Stimulated activated CD8-positive, alpha-beta memory T cell treated with anti-CD3 and anti-CD28 coated beads, Interleukin-12 subunit alpha, Interleukin-12 subunit beta, amount 100 ng/mL, for 24 hours (primary cell): Measurements from ENCODE around the gene TMEM272.

ENCODE experiments used
- DNase-seq: peaks from one replicate; pipeline ENCODE4 v3.0.0-alpha.2; 2020; ENCODE audit errors: extremely low read depth

The TMEM272 gene

GRCh38 chr13:51849145-51850101 lies 4.4 kb upstream of the TMEM272 start:
- DNase-seq = no peak

- no peak for DNase-seq
These were observed 3.7 kb upstream of the TMEM272 start for GRCh38 chr13:51848674-51849073.

- DNase-seq = no peak
These were observed 1.8 kb upstream of the TMEM272 start for GRCh38 chr13:51846756-51847155.

- no peak for DNase-seq
These were observed 769 bp upstream of the TMEM272 start for GRCh38 chr13:51845574-51846318.

GRCh38 chr13:51843529-51843928 lies 1.4 kb downstream of the TMEM272 start:
- no peak for DNase-seq

GRCh38 chr13:51841732-51842131 lies 3.2 kb downstream of the TMEM272 start:
- no peak for DNase-seq

- no peak for DNase-seq
These were observed 4.1 kb downstream of the TMEM272 start for GRCh38 chr13:51840917-51841316.

GRCh38 chr13:51839711-51840540 lies 5.1 kb downstream of the TMEM272 start:
- no peak for DNase-seq

- DNase-seq = no peak
These were observed 6.6 kb downstream of the TMEM272 start for GRCh38 chr13:51838240-51838846.

- DNase-seq = no peak
These were observed 8.0 kb downstream of the TMEM272 start for GRCh38 chr13:51837016-51837415.

- no peak for DNase-seq
These were observed 10.3 kb downstream of the TMEM272 start for GRCh38 chr13:51834581-51835171.

GRCh38 chr13:51833980-51834379 lies 11.0 kb downstream of the TMEM272 start:
- no peak for DNase-seq

- DNase-seq = no peak
These were observed 12.4 kb downstream of the TMEM272 start for GRCh38 chr13:51832471-51833152.

GRCh38 chr13:51831519-51831918 lies 13.5 kb downstream of the TMEM272 start:
- DNase-seq = no peak

- no peak for DNase-seq
These were observed 15.4 kb downstream of the TMEM272 start for GRCh38 chr13:51829568-51829899.

GRCh38 chr13:51828730-51829567 lies 16.0 kb downstream of the TMEM272 start:
- no peak for DNase-seq

- no peak for DNase-seq
These were observed 17.7 kb downstream of the TMEM272 start for GRCh38 chr13:51827254-51827653.

GRCh38 chr13:51826606-51827005 lies 18.4 kb downstream of the TMEM272 start:
- no peak for DNase-seq

GRCh38 chr13:51825681-51826254 lies 19.2 kb downstream of the TMEM272 start:
- DNase-seq = no peak
